NCI-H510A (cell line): ENCODE data around the gene TRMT13.
"Not testable (repeated sequence)": the region's sequence is repeated elsewhere in the genome, so short reads cannot be mapped to it uniquely, and the experiment has no call there.

Experiments used
- DNase-seq: peaks from one replicate; lab custom pipeline; 2025; lab: John Stamatoyannopoulos, UW

The TRMT13 gene

GRCh38 chr1:100164216-100164615 is 31.3 kb downstream of the TRMT13 start:
- DNase-seq: no peak

GRCh38 chr1:100164702-100165101 is 31.7 kb downstream of the TRMT13 start:
- DNase-seq: no peak

- DNase-seq: no peak
Observed at GRCh38 chr1:100168051-100168450, 35.1 kb downstream of the TRMT13 start.

GRCh38 chr1:100177295-100178041 is 44.5 kb downstream of the TRMT13 start:
- DNase-seq: no peak

- no peak for DNase-seq
Observed at GRCh38 chr1:100178091-100178490, 45.1 kb downstream of the TRMT13 start, which contains the start of gene LRRC39. LRRC39 (minus strand) TSS chr1:100178256; CDS start chr1:100168516, 9,740 bp downstream.

GRCh38 chr1:100183370-100183769 is 50.4 kb downstream of the TRMT13 start:
- DNase-seq: no peak

GRCh38 chr1:100184536-100184935 is 51.6 kb downstream of the TRMT13 start:
- no peak for DNase-seq

- DNase-seq: no peak
Observed at GRCh38 chr1:100187912-100188311, 54.9 kb downstream of the TRMT13 start.

GRCh38 chr1:100188617-100189016 is 55.7 kb downstream of the TRMT13 start:
- peak; percentile 3 for DNase-seq

- DNase-seq: no peak
Observed at GRCh38 chr1:100198596-100198995, 65.6 kb downstream of the TRMT13 start.

GRCh38 chr1:100200060-100200459 is 67.1 kb downstream of the TRMT13 start:
- not testable (repeated sequence) for DNase-seq
